Upper lobe of right lung (tissue), 1 donor: ENCODE data around the gene S1PR3. TPM values are rescaled to one million over a fixed set of nuclear protein-coding genes. Genes with fewer than 3 reads are reported as not detected.

Experiments
- ATAC-seq: fragments of 200-7000 bp; cut with Tn5 transposase; one replicate; pipeline ENCODE4 v1.9.1; 2020; ENCODE audit warnings: mild to moderate bottlenecking, moderate library complexity
- DNase-seq: peaks from one replicate; pipeline ENCODE4 v3.0.0-alpha.2; 2020
- H3K27ac ChIP-seq: fragments of 200-600 bp; one replicate; pipeline ENCODE4 v1.8.0; 2022
- H3K27me3 ChIP-seq: fragments of 200-600 bp; one replicate; pipeline ENCODE4 v1.8.0; 2022; ENCODE audit warnings: mild to moderate bottlenecking
- H3K36me3 ChIP-seq: fragments of 200-600 bp; one replicate; pipeline ENCODE4 v1.8.0; 2022
- H3K4me1 ChIP-seq: fragments of 200-600 bp; one replicate; pipeline ENCODE4 v1.8.0; 2022
- H3K4me3 ChIP-seq: fragments of 200-600 bp; one replicate; pipeline ENCODE4 v1.8.0; 2022; ENCODE audit warnings: mild to moderate bottlenecking
- H3K9me3 ChIP-seq: fragments of 200-600 bp; one replicate; pipeline ENCODE4 v1.8.0; 2022
- CTCF ChIP-seq: fragments of 200-600 bp; IDR thresholded peaks from one replicate; pipeline ENCODE4 v1.8.0; 2022; ENCODE audit warnings: antibody characterized with exemption
- intact Hi-C: fragments of 100-400 bp; cut with DNase I; formaldehyde crosslinking; loops from one replicate; pipeline ENCODE4 v1.11.0; 2022
- total RNA-seq: library from RNA; stranded (reverse); fragmentation: NEBNext Ultra II Directional; extraction: Animal tissue kit (Norgen Biotek cat#: 25700); gene quantifications from one replicate; pipeline ENCODE4 v1.2.1, GENCODE V29; 2021
- donor health status: DM: no; HTN: yes; CAD: no; lungs with severe emphysema.

The S1PR3 gene
- total RNA-seq, 1 donor from 2014 or later = 10.2 TPM

GRCh38 chr9:89047667-89048066 lies 56.4 kb downstream of the S1PR3 start:
- Histone ChIP-seq H3K4me1 (no peaks in the 10 kb centered on the region), H3K27me3 (no peaks in the 10 kb centered on the region), H3K27ac (no peak overlapping the region), H3K4me3 (no peak overlapping the region), H3K36me3 (peaks cover 3% of the 10 kb centered on the region), H3K9me3 (no peaks in the 10 kb centered on the region)
- no peak for DNase-seq
- TF ChIP-seq CTCF = no peak
- intact Hi-C loops = no loop called here
- no peak for ATAC-seq

GRCh38 chr9:89048616-89049015 lies 57.3 kb downstream of the S1PR3 start:
- DNase-seq = no peak
- no peak overlapping the region for H3K27ac ChIP-seq
- intact Hi-C loops = no loop called here
- no peak for ATAC-seq
- H3K9me3 ChIP-seq = no peaks in the 10 kb centered on the region
- no peak overlapping the region for H3K4me3 ChIP-seq
- H3K36me3 ChIP-seq = peaks cover 3% of the 10 kb centered on the region
- no peaks in the 10 kb centered on the region for H3K4me1 ChIP-seq
- no peak for TF ChIP-seq CTCF
- no peaks in the 10 kb centered on the region for H3K27me3 ChIP-seq

GRCh38 chr9:89049646-89050045 lies 58.4 kb downstream of the S1PR3 start:
- Histone ChIP-seq H3K4me1 (no peaks in the 10 kb centered on the region), H3K9me3 (no peaks in the 10 kb centered on the region), H3K4me3 (no peak overlapping the region), H3K36me3 (peaks cover 3% of the 10 kb centered on the region), H3K27ac (no peak overlapping the region), H3K27me3 (no peaks in the 10 kb centered on the region)
- DNase-seq (no peak), ATAC-seq (no peak)
- TF ChIP-seq CTCF = no peak
- intact Hi-C loops = no loop called here

- peaks cover 2% of the 10 kb centered on the region for H3K36me3 ChIP-seq
- H3K4me1 ChIP-seq = no peaks in the 10 kb centered on the region
- TF ChIP-seq CTCF = no peak
- DNase-seq = no peak
- no peak for ATAC-seq
- H3K27me3 ChIP-seq = no peaks in the 10 kb centered on the region
- no peak overlapping the region for H3K4me3 ChIP-seq
- intact Hi-C loops = no loop called here
- no peak overlapping the region for H3K27ac ChIP-seq
- no peaks in the 10 kb centered on the region for H3K9me3 ChIP-seq
Measured at GRCh38 chr9:89051421-89052025, 60.3 kb downstream of the S1PR3 start.

DNA sequence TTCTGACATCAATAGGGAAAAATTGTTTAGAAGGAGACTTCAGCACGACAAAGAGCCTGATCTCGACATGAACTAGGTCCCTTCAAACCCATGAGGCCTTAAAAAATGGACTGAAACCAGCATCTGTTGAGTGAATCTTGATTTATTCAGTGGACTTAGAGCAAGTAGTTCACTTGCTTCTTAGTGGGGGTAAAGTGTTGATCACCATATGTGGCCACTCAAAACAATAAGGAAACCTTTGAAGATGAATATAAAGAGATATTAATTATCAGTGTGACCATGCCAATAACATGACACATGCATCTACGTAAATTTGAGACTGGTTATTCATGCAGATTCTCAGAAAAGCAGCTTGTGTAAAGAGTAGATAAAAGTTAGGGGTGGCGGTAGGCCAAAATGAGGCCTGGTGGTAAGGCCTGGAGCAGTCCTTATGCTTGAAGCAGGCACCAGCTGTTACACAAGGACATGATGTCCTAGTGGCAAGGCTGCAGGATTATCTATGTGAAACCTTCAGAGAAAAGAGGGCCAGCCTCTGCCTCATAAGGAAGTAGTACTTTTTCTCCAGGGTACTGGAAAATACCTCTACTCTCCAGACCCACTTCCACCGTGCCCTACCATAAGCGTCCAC lies 61.3 kb downstream of the S1PR3 start:
- no peaks in the 10 kb centered on the region for H3K36me3 ChIP-seq
- ATAC-seq (no peak), DNase-seq (no peak)

More for the DNA sequence above, 61.3 kb downstream of the S1PR3 start:
- Histone ChIP-seq H3K4me1 (no peaks in the 10 kb centered on the region), H3K27me3 (no peaks in the 10 kb centered on the region), H3K27ac (no peak overlapping the region), H3K9me3 (no peaks in the 10 kb centered on the region), H3K4me3 (no peak overlapping the region)
- intact Hi-C loops = no loop called here
- no peak for TF ChIP-seq CTCF
